SK-N-SH (cell line): ENCODE results near the gene OR1J1. TPM values are rescaled to one million over a fixed set of nuclear protein-coding genes. Genes with fewer than 3 reads are reported as not detected.

Experiments
- CTCF ChIA-PET: fragments of 300-600, 350-600 bp; formaldehyde crosslinking; extraction: SDS; loops from one replicate; lab custom pipeline; 2021; lab: Yijun Ruan, JAX
- POLR2A ChIA-PET: fragments of 350-600 bp; sonication (Branson Sonifier 250); formaldehyde crosslinking; extraction: SDS; loops from one replicate; lab custom pipeline; 2020; ENCODE audit warnings: antibody characterized with exemption, inconsistent platforms; lab: Yijun Ruan, JAX
- DNase-seq: peaks from one replicate; pipeline ENCODE4 v3.0.0; 2012
- H2AFZ ChIP-seq: fragments of 200-600 bp; sonication (generic); 2 replicates; pipeline ENCODE4 v1.8.1; 2016; ENCODE audit warnings: antibody characterized with exemption, mild to moderate bottlenecking, low read depth
- H3F3A ChIP-seq: fragments of 200-600 bp; sonication (generic); replicated peaks from 2 replicates; pipeline ENCODE3; 2016; ENCODE audit warnings: antibody characterized with exemption, mild to moderate bottlenecking; ENCODE audit not compliant: insufficient read depth
- H3K27ac ChIP-seq, 2 experiments: fragments of 200-500 bp in 1 of 2; fragments of 200-600 bp in 1 of 2; sonication (Bioruptor generic) in 1 of 2; sonication (generic), shearing (Covaris generic) in 1 of 2; 2 replicates each; pipeline versions ENCODE4 v1.5.1 to v1.6.1; 2014 to 2016; ENCODE audit warnings: low read depth in 2 of 2, inconsistent platforms in 1 of 2, low read length in 1 of 2, mild to moderate bottlenecking in 1 of 2, mixed read lengths in 1 of 2
- H3K27me3 ChIP-seq: fragments of 200-600 bp; sonication (generic), shearing (Covaris generic); 2 replicates; pipeline ENCODE4 v1.6.1; 2016; ENCODE audit warnings: mixed run types; ENCODE audit not compliant: insufficient read depth
- H3K36me3 ChIP-seq, 2 experiments: fragments of 200-500 bp in 1 of 2; fragments of 200-600 bp in 1 of 2; sonication (Bioruptor generic) in 1 of 2; sonication (generic) in 1 of 2; replicated peaks in 1 of 2; 2 replicates each; pipeline versions ENCODE3 to v1.5.1; 2014 to 2016; ENCODE audit warnings: low read length in 1 of 2, mild to moderate bottlenecking in 1 of 2; ENCODE audit not compliant: insufficient read depth in 2 of 2, control insufficient read depth in 1 of 2
- H3K4me1 ChIP-seq, 2 experiments: fragments of 200-500 bp in 1 of 2; fragments of 200-600 bp in 1 of 2; sonication (Bioruptor generic) in 1 of 2; sonication (generic), shearing (Covaris generic) in 1 of 2; 2 replicates each; pipeline versions ENCODE4 v1.5.1 to v1.6.1; 2014 to 2016; ENCODE audit warnings: low read depth in 1 of 2, low read length in 1 of 2, mixed run types in 1 of 2; ENCODE audit not compliant: insufficient read depth in 2 of 2, control insufficient read depth in 1 of 2
- H3K4me2 ChIP-seq: fragments of 200-600 bp; sonication (generic), shearing (Covaris generic); 2 replicates; pipeline ENCODE4 v1.6.1; 2017; ENCODE audit warnings: mixed run types
- H3K4me3 ChIP-seq, 2 experiments: fragments of 200-500 bp in 1 of 2; fragments of 200-600 bp in 1 of 2; sonication (Bioruptor generic) in 1 of 2; sonication (generic), shearing (Covaris generic) in 1 of 2; 2 replicates each; pipeline versions ENCODE4 v1.5.1 to v1.8.1; 2014 to 2016; ENCODE audit warnings: low read depth in 2 of 2, inconsistent platforms in 1 of 2, low read length in 1 of 2, mild to moderate bottlenecking in 1 of 2, mixed read lengths in 1 of 2, moderate library complexity in 1 of 2
- H3K79me2 ChIP-seq: fragments of 200-600 bp; sonication (generic); 2 replicates; pipeline ENCODE4 v1.8.1; 2017; ENCODE audit warnings: mild to moderate bottlenecking; ENCODE audit not compliant: insufficient read depth
- H3K9ac ChIP-seq: fragments of 200-600 bp; sonication (generic); 2 replicates; pipeline ENCODE4 v1.6.1; 2017; ENCODE audit warnings: mixed run types
- H3K9me2 ChIP-seq: fragments of 200-600 bp; sonication (generic); 2 replicates; pipeline ENCODE4 v1.6.1; 2017; ENCODE audit warnings: mixed run types
- H3K9me3 ChIP-seq: fragments of 200-600 bp; sonication (generic); 2 replicates; pipeline ENCODE4 v1.6.1; 2017; ENCODE audit warnings: mixed run types, mild to moderate bottlenecking, moderate library complexity
- H4K20me1 ChIP-seq: fragments of 200-600 bp; sonication (generic); 2 replicates; pipeline ENCODE4 v1.6.1; 2017; ENCODE audit warnings: mild to moderate bottlenecking, mixed run types; ENCODE audit not compliant: insufficient read depth
- CHD2 ChIP-seq: fragments of 150-350 bp; IDR thresholded peaks from 2 replicates; pipeline ENCODE4 v1.6.1; 2018; ENCODE audit warnings: low read length; ENCODE audit not compliant: partially characterized antibody
- ELF1 ChIP-seq: IDR thresholded peaks from 2 replicates; pipeline ENCODE4 v1.4.0; 2012
- FOXJ3 ChIP-seq: sonication (generic); formaldehyde crosslinking; IDR thresholded peaks from 2 replicates; pipeline ENCODE4 v1.5.1; 2020; ENCODE audit warnings: mild to moderate bottlenecking, missing genetic modification reagents
- GABPA ChIP-seq: IDR thresholded peaks from 2 replicates; pipeline ENCODE4 v1.4.0; 2012; ENCODE audit warnings: low read depth, mild to moderate bottlenecking
- GATA2 ChIP-seq: sonication (generic); formaldehyde crosslinking; IDR thresholded peaks from 2 replicates; pipeline ENCODE4 v1.5.0; 2020; ENCODE audit warnings: mild to moderate bottlenecking, missing genetic modification reagents
- JUND ChIP-seq: IDR thresholded peaks from 2 replicates; pipeline ENCODE4 v1.4.0; 2012
- NFIC ChIP-seq: IDR thresholded peaks from 2 replicates; pipeline ENCODE4 v1.4.0; 2012; ENCODE audit warnings: borderline replicate concordance
- NRF1 ChIP-seq: IDR thresholded peaks from 2 replicates; pipeline ENCODE4 v1.6.1; 2012; ENCODE audit warnings: low read depth, mild to moderate bottlenecking, low read length
- RAD21 ChIP-seq: IDR thresholded peaks from 2 replicates; pipeline ENCODE4 v1.6.1; 2012; ENCODE audit warnings: mild to moderate bottlenecking, low read length
- RXRA ChIP-seq: IDR thresholded peaks from 2 replicates; pipeline ENCODE4 v1.4.0; 2012; ENCODE audit warnings: low read depth, mild to moderate bottlenecking, borderline replicate concordance
- SIN3A ChIP-seq: IDR thresholded peaks from 2 replicates; pipeline ENCODE4 v1.6.1; 2012; ENCODE audit warnings: low read depth, mild to moderate bottlenecking, low read length, moderate library complexity, borderline replicate concordance
- TAF1 ChIP-seq: IDR thresholded peaks from 2 replicates; pipeline ENCODE4 v1.6.1; 2012; ENCODE audit warnings: low read depth, mild to moderate bottlenecking, low read length, moderate library complexity, borderline replicate concordance
- TCF12 ChIP-seq: IDR thresholded peaks from 2 replicates; pipeline ENCODE4 v1.4.0; 2012
- TEAD4 ChIP-seq: IDR thresholded peaks from 2 replicates; pipeline ENCODE4 v1.4.0; 2012; ENCODE audit warnings: mild to moderate bottlenecking, borderline replicate concordance; ENCODE audit not compliant: insufficient read depth
- YY1 ChIP-seq: IDR thresholded peaks from 2 replicates; pipeline ENCODE4 v1.4.0; 2012; ENCODE audit warnings: low read depth, mild to moderate bottlenecking
- WGBS: methylation state at CpG from one replicate; pipeline ENCODE4 v1.1.6; 2017; ENCODE audit warnings: low lambda C conversion rate; 5-methylcytosine and 5-hydroxymethylcytosine counted together
- polyA plus RNA-seq, 3 experiments: library from polyadenylated mRNA; depleted of rRNA; stranded (reverse); fragments of >200 nt; gene quantifications; 2 replicates each; pipeline ENCODE4 v1.2.3, GENCODE V29; 2012
- TF ChIP-seq, protein P1 (sequence below): fragments of 150-350 bp; IDR thresholded peaks from 2 replicates; pipeline ENCODE4 v1.6.1; 2016; ENCODE audit warnings: mild to moderate bottlenecking, low read depth, low read length
- TF ChIP-seq, protein P2 (sequence below): fragments of 150-350 bp; IDR thresholded peaks from 2 replicates; pipeline ENCODE4 v1.6.1; 2017; ENCODE audit warnings: antibody characterized with exemption, low read length, low read depth, borderline replicate concordance
- TF ChIP-seq, protein P3 (sequence below): IDR thresholded peaks from 2 replicates; pipeline ENCODE4 v1.4.0; 2012; ENCODE audit warnings: low read depth, borderline replicate concordance
- TF ChIP-seq, protein P4 (sequence below): IDR thresholded peaks from 2 replicates; pipeline ENCODE4 v1.4.0; 2012; ENCODE audit warnings: low read depth, borderline replicate concordance

The OR1J1 gene
- polyA plus RNA-seq, 1 of the 3 experiments (the other 2 are of a cell fraction): not detected

DNA sequence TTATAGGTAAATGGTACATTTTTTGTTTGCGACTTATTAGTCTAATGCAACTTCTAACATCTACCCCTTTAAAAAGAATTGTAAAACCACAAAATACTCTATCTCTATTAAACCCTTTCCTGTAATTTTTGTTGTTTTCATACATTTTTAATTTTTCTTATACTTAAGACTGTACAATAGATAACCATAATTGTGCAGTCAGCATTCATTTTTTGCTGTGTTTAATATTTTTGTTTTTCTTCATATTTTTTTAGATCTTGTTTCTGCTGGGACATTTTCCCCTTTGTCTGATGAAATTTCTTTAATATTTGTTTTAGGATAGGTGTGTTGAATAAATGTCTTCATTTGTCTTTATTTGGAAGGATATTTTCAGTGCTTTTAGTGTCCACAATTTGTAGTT, 19.9 kb downstream of the OR1J1 start:
- H3K79me2 ChIP-seq: no peaks in the 10 kb centered on the region
- CTCF ChIA-PET: no interaction called here
- no peak overlapping the region for H3K9ac ChIP-seq
- H3K27ac ChIP-seq: no peak overlapping the region
- H3K36me3 ChIP-seq: no peaks in the 10 kb centered on the region
- POLR2A ChIA-PET: no interaction called here
- H4K20me1 ChIP-seq: no peaks in the 10 kb centered on the region
- no peak overlapping the region for H2AFZ ChIP-seq
- H3K27me3 ChIP-seq: no peaks in the 10 kb centered on the region
- no peaks in the 10 kb centered on the region for H3F3A ChIP-seq
- DNase-seq: no peak
- WGBS: 97% methylated on average over 1 of the region's 1 CpG
- H3K4me1 ChIP-seq: no peaks in the 10 kb centered on the region
- TF ChIP-seq GATA2: no peak
- TF ChIP-seq, protein P1, sequence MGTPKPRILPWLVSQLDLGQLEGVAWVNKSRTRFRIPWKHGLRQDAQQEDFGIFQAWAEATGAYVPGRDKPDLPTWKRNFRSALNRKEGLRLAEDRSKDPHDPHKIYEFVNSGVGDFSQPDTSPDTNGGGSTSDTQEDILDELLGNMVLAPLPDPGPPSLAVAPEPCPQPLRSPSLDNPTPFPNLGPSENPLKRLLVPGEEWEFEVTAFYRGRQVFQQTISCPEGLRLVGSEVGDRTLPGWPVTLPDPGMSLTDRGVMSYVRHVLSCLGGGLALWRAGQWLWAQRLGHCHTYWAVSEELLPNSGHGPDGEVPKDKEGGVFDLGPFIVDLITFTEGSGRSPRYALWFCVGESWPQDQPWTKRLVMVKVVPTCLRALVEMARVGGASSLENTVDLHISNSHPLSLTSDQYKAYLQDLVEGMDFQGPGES: no peak
- no peak for TF ChIP-seq FOXJ3
- no peak for TF ChIP-seq ELF1
- TF ChIP-seq RXRA: no peak
- no peak for TF ChIP-seq TEAD4
- TF ChIP-seq NRF1: no peak
- no peak for TF ChIP-seq SIN3A
- TF ChIP-seq YY1: no peak
- TF ChIP-seq JUND: no peak
- no peak for TF ChIP-seq TCF12
- no peak for TF ChIP-seq TAF1
- TF ChIP-seq NFIC: no peak
- TF ChIP-seq, protein P2, sequence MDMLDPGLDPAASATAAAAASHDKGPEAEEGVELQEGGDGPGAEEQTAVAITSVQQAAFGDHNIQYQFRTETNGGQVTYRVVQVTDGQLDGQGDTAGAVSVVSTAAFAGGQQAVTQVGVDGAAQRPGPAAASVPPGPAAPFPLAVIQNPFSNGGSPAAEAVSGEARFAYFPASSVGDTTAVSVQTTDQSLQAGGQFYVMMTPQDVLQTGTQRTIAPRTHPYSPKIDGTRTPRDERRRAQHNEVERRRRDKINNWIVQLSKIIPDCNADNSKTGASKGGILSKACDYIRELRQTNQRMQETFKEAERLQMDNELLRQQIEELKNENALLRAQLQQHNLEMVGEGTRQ: no peak
- TF ChIP-seq GABPA: no peak
- TF ChIP-seq, protein P3, sequence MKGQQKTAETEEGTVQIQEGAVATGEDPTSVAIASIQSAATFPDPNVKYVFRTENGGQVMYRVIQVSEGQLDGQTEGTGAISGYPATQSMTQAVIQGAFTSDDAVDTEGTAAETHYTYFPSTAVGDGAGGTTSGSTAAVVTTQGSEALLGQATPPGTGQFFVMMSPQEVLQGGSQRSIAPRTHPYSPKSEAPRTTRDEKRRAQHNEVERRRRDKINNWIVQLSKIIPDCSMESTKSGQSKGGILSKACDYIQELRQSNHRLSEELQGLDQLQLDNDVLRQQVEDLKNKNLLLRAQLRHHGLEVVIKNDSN: no peak
- TF ChIP-seq CHD2: no peak
- H3K4me2 ChIP-seq: no peak overlapping the region
- no peaks in the 10 kb centered on the region for H3K9me2 ChIP-seq
- H3K4me3 ChIP-seq: no peak overlapping the region
- H3K9me3 ChIP-seq: no peaks in the 10 kb centered on the region

DNA sequence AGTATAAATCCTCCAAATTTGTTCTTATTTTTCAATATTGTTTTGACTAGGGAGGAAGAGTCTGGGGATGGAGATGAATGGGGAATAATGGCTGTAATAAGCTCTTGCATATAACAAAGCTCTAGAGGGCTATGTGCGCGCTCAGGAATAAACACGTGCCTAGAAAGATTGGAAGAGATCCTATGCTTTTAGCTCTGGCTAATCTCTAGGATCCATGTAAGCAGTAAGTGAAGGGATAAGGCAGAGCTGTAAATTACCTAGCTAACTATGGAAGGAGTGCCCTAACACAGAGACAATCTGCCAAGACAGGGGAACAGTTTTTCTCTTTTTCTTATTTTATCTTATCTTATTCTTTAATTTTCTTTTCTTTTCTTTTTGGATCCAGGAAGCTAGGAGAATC, 21.6 kb downstream of the OR1J1 start:
- no peak for DNase-seq
- ChIA-PET CTCF (interaction anchor here (0.9 to 2.7 kb wide), 6 partner anchors 9 to 893 kb away, joined by 3 to 8 read pairs (median 7); no protein-coding TSS in a partner anchor), POLR2A (no interaction called here)
- no peaks in the 10 kb centered on the region for H3K27me3 ChIP-seq
- no peaks in the 10 kb centered on the region for H3K79me2 ChIP-seq
- no peak overlapping the region for H3K4me2 ChIP-seq
- H4K20me1 ChIP-seq: no peaks in the 10 kb centered on the region
- H3K9ac ChIP-seq: no peak overlapping the region
- 76% methylated on average over 3 of the region's 3 CpGs for WGBS
- H3K9me3 ChIP-seq: no peaks in the 10 kb centered on the region
- H3K36me3 ChIP-seq: no peaks in the 10 kb centered on the region
- no peak overlapping the region for H3K27ac ChIP-seq
- no peaks in the 10 kb centered on the region for H3F3A ChIP-seq
- H3K9me2 ChIP-seq: no peaks in the 10 kb centered on the region
- H2AFZ ChIP-seq: no peak overlapping the region
- no peaks in the 10 kb centered on the region for H3K4me1 ChIP-seq
- TF ChIP-seq RAD21 (no peak), JUND (no peak)
- TF ChIP-seq, protein P4, sequence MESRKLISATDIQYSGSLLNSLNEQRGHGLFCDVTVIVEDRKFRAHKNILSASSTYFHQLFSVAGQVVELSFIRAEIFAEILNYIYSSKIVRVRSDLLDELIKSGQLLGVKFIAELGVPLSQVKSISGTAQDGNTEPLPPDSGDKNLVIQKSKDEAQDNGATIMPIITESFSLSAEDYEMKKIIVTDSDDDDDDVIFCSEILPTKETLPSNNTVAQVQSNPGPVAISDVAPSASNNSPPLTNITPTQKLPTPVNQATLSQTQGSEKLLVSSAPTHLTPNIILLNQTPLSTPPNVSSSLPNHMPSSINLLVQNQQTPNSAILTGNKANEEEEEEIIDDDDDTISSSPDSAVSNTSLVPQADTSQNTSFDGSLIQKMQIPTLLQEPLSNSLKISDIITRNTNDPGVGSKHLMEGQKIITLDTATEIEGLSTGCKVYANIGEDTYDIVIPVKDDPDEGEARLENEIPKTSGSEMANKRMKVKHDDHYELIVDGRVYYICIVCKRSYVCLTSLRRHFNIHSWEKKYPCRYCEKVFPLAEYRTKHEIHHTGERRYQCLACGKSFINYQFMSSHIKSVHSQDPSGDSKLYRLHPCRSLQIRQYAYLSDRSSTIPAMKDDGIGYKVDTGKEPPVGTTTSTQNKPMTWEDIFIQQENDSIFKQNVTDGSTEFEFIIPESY: no peak
- H3K4me3 ChIP-seq: no peak overlapping the region
